Caco-2 (cell line): ENCODE data around the gene RPS6KA5. TPM values are rescaled to one million over a fixed set of nuclear protein-coding genes. Genes with fewer than 3 reads are reported as not detected.
"Not testable (repeated sequence)": the region's sequence is repeated elsewhere in the genome, so short reads cannot be mapped to it uniquely, and the experiment has no call there.

Experiments used
- BruUV-seq: library from RNA; stranded (reverse); fragments of 400-500 nt; replicated peaks from 2 replicates; lab custom pipeline; 2021; lab: Mats Ljungman, UMichigan
- CTCF ChIA-PET: fragments of 300-600 bp; sonication (Branson Sonifier 250); formaldehyde crosslinking; loops from one replicate; lab custom pipeline; 2022; ENCODE audit warnings: antibody characterized with exemption; lab: Charles Lee
- POLR2A ChIA-PET: fragments of 300-600 bp; sonication (Branson Sonifier 250); formaldehyde crosslinking; loops from one replicate; lab custom pipeline; 2022; ENCODE audit warnings: antibody characterized with exemption; lab: Charles Lee
- DNase-seq, 2 experiments: peaks; one replicate each; pipeline versions ENCODE4 v3.0.0 to v3.0.0-alpha.2; 2020 to 2022
- H3K27me3 ChIP-seq: replicated peaks from 2 replicates; pipeline ENCODE4 v1.6.0; 2011; ENCODE audit warnings: low read length; ENCODE audit not compliant: control insufficient read depth, insufficient read depth
- H3K36me3 ChIP-seq: 2 replicates; pipeline ENCODE4 v1.5.1; 2011; ENCODE audit warnings: low read length; ENCODE audit not compliant: control insufficient read depth, insufficient read depth
- H3K4me1 ChIP-seq: fragments of 250-450 bp; sonication (Bioruptor Pico); 2 replicates; pipeline ENCODE4 v1.5.1; 2020; ENCODE audit warnings: mild to moderate bottlenecking
- H3K4me3 ChIP-seq: 2 replicates; pipeline ENCODE4 v1.5.1; 2011; ENCODE audit warnings: low read depth, mild to moderate bottlenecking, control low read depth, low read length
- H3K9me3 ChIP-seq: fragments of 250-450 bp; sonication (Bioruptor Pico); 2 replicates; pipeline ENCODE4 v1.5.1; 2020; ENCODE audit warnings: mild to moderate bottlenecking, moderate library complexity
- H3K27ac Mint-ChIP-seq: one replicate; pipeline ENCODE4 v1.8.0; 2022; ENCODE audit warnings: mixed read lengths; ENCODE audit not compliant: unreplicated experiment
- H3K27me3 Mint-ChIP-seq: one replicate; pipeline ENCODE4 v1.8.0; 2022; ENCODE audit warnings: mixed read lengths; ENCODE audit not compliant: insufficient read depth, unreplicated experiment
- H3K36me3 Mint-ChIP-seq: one replicate; pipeline ENCODE4 v1.8.0; 2022; ENCODE audit warnings: mild to moderate bottlenecking, mixed read lengths; ENCODE audit not compliant: insufficient read depth, unreplicated experiment
- H3K4me1 Mint-ChIP-seq: one replicate; pipeline ENCODE4 v1.8.0; 2022; ENCODE audit warnings: low read depth, mixed read lengths; ENCODE audit not compliant: unreplicated experiment
- H3K4me3 Mint-ChIP-seq: one replicate; pipeline ENCODE4 v1.8.0; 2022; ENCODE audit warnings: mild to moderate bottlenecking, moderate library complexity, mixed read lengths; ENCODE audit not compliant: unreplicated experiment
- H3K9me3 Mint-ChIP-seq: one replicate; pipeline ENCODE4 v1.8.0; 2022; ENCODE audit warnings: mixed read lengths; ENCODE audit not compliant: unreplicated experiment
- CTCF ChIP-seq, 2 experiments: fragments of 200-600 bp in 1 of 2; IDR thresholded peaks; 1 replicate in 1 of 2; 2 replicates in 1 of 2; pipeline versions ENCODE4 v1.5.1 to v1.8.0; 2011 to 2022; ENCODE audit warnings: antibody characterized with exemption in 1 of 2, control low read depth in 1 of 2, inconsistent platforms in 1 of 2, low read depth in 1 of 2, low read length in 1 of 2, mild to moderate bottlenecking in 1 of 2, moderate library complexity in 1 of 2; ENCODE audit not compliant: insufficient read depth in 1 of 2, severe bottlenecking in 1 of 2, unreplicated experiment in 1 of 2
- intact Hi-C: fragments of 100-400 bp; cut with micrococcal nuclease; formaldehyde crosslinking; loops from one replicate; pipeline ENCODE4 v1.10.0; 2022; ENCODE audit not compliant: unreplicated experiment
- total RNA-seq: library from RNA; stranded (reverse); gene quantifications from 2 replicates; pipeline ENCODE4 v1.2.3, GENCODE V29; 2022

Gene RPS6KA5
- total RNA-seq, 1 experiment from 2014 or later: 5.7 TPM

DNA sequence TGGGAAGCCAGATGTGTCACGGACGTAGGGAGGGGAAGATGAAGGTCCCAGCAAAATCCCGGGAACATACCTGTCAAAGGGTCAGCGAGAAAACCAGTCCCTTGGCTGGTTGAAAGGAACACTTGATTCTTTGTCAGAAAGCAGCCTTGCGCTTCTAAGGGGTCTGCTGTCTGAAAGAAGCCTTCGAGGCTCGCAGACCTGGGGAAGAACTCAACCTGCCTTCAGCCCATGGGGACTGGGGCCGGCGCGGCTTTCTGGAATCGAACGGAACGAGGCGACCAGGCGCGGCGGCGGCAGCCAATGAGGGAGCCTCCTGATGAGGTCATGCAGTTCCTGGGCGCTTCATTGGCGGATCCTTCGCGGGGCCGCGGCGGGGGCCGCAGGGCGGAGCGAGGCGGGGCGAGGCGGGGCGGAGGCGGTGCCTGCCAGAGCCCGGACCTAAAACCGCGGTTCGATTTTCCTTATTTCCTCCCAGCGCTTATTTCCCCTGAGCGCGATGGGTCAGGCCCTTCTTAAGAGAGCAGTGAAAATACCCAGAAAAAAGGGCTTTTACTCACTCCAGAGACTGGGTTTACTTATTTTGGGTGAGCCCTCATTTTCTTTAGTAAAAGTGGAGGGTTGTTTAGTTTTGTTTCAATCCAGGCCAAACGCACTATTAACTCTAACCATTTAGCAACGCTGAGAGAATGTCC, 232.4 kb downstream of the RPS6KA5 start:
- Mint-ChIP-seq H3K27me3 (peaks cover 3% of the 10 kb centered on the region), H3K27ac (peak overlapping the region; percentile 32), H3K9me3 (peaks cover 13% of the 10 kb centered on the region), H3K4me3 (peak overlapping the region; percentile 76), H3K36me3 (peaks cover 21% of the 10 kb centered on the region), H3K4me1 (peaks cover 5% of the 10 kb centered on the region)
- Histone ChIP-seq H3K4me3 (peak overlapping the region; percentile 41), H3K4me1 (peaks cover 4% of the 10 kb centered on the region; the same call in 1 of the 2 replicates), H3K27me3 (no peaks in the 10 kb centered on the region), H3K36me3 (no peaks in the 10 kb centered on the region), H3K9me3 (peaks cover 21% of the 10 kb centered on the region)
- ChIA-PET CTCF (no interaction called here), POLR2A (no interaction called here)
- TF ChIP-seq CTCF (IDR thresholded peaks at IDR 0.05; ENCODE audit: insufficient read depth in 1 of 2, low read depth in 1 of 2, low read length in 1 of 2, severe bottlenecking in 1 of 2, unreplicated experiment in 1 of 2): no peak
- BruUV-seq: no TSS peak
- DNase-seq: peak; percentile 92 to 95
- intact Hi-C loops: no loop called here

DNA sequence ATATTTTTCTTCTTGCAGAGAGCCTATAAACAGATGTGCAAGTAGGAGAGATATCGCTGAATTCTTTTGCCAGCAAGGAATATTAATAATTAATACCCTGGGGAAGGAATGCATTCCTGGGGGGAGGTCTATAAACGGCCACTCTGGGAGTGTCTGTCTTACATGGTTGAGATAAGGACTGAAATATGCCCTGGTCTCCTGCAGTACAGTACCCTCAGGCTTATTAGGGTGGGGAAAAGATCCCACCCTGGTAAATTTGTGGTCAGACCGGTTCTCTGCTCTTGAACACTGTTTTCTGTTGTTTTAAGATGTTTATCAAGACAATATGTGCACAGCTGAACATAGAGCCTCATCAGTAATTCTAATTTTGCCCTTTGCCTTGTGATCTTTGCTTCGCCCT, 236.9 kb downstream of the RPS6KA5 start:
- H3K36me3 Mint-ChIP-seq: peaks cover 21% of the 10 kb centered on the region
- H3K4me3 ChIP-seq, H3K4me1 ChIP-seq, H3K27me3 Mint-ChIP-seq, H3K27ac Mint-ChIP-seq, H3K36me3 ChIP-seq, H3K4me3 Mint-ChIP-seq, POLR2A ChIA-PET, BruUV-seq, intact Hi-C loops, H3K27me3 ChIP-seq: not testable (repeated sequence)
- peaks cover 13% of the 10 kb centered on the region for H3K9me3 Mint-ChIP-seq
- peaks cover 29% of the 10 kb centered on the region for H3K9me3 ChIP-seq
- peak in 1 of 2 experiments; percentile 40 for DNase-seq
- H3K4me1 Mint-ChIP-seq: peaks cover 12% of the 10 kb centered on the region
- CTCF ChIA-PET: interaction anchor here (0.6 kb wide), 1 partner anchor 105 kb away, joined by 3 read pairs; no protein-coding TSS in a partner anchor

- peaks cover 13% of the 10 kb centered on the region for H3K9me3 Mint-ChIP-seq
- intact Hi-C loops: no loop called here
- H3K4me3 Mint-ChIP-seq: no peak overlapping the region
- peaks cover 6% of the 10 kb centered on the region; the same call in 1 of the 2 replicates for H3K4me1 ChIP-seq
- peaks cover 29% of the 10 kb centered on the region for H3K9me3 ChIP-seq
- BruUV-seq: no TSS peak
- no peak overlapping the region for H3K4me3 ChIP-seq
- H3K4me1 Mint-ChIP-seq: peaks cover 12% of the 10 kb centered on the region
- H3K36me3 Mint-ChIP-seq: peaks cover 9% of the 10 kb centered on the region
- no peaks in the 10 kb centered on the region for H3K36me3 ChIP-seq
- no peak for DNase-seq
- no peaks in the 10 kb centered on the region for H3K27me3 Mint-ChIP-seq
- H3K27ac Mint-ChIP-seq: no peak overlapping the region
- ChIA-PET POLR2A (no interaction called here), CTCF (interaction anchor here (0.7 kb wide), 1 partner anchor 12 kb away, joined by 3 read pairs; no protein-coding TSS in a partner anchor)
- no peak for TF ChIP-seq CTCF (IDR thresholded peaks at IDR 0.05; ENCODE audit: insufficient read depth in 1 of 2, low read depth in 1 of 2, low read length in 1 of 2, severe bottlenecking in 1 of 2, unreplicated experiment in 1 of 2)
- no peaks in the 10 kb centered on the region for H3K27me3 ChIP-seq
These were observed 239.5 kb downstream of the RPS6KA5 start for GRCh38 chr14:90820958-90821357.
